HepG2 (cell line): ENCODE measurements around the gene SYNC. TPM values are rescaled to one million over a fixed set of nuclear protein-coding genes. Genes with fewer than 3 reads are reported as not detected.

Source experiments
- AHDC1 ChIP-seq: sonication (generic); formaldehyde crosslinking; IDR thresholded peaks from 2 replicates; pipeline ENCODE4 v1.5.1; 2020; ENCODE audit warnings: mild to moderate bottlenecking, missing genetic modification reagents, borderline replicate concordance
- DZIP1 ChIP-seq: sonication (generic); formaldehyde crosslinking; IDR thresholded peaks from 2 replicates; pipeline ENCODE4 v1.5.0; 2020; ENCODE audit warnings: mild to moderate bottlenecking, missing genetic modification reagents
- FOXK2 ChIP-seq: fragments of 450-650 bp; IDR thresholded peaks from 2 replicates; pipeline ENCODE4 v1.6.1; 2016
- IRF1 ChIP-seq: sonication (generic); formaldehyde crosslinking; IDR thresholded peaks from 2 replicates; pipeline ENCODE4 v1.4.0; 2020; ENCODE audit warnings: low read depth, mild to moderate bottlenecking, missing genetic modification reagents
- RARG ChIP-seq: sonication (generic); formaldehyde crosslinking; IDR thresholded peaks from 2 replicates; pipeline ENCODE4 v1.4.0; 2020; ENCODE audit warnings: low read depth, mild to moderate bottlenecking, missing genetic modification reagents
- ZBTB14 ChIP-seq: sonication (generic); formaldehyde crosslinking; IDR thresholded peaks from 2 replicates; pipeline ENCODE4 v1.4.0; 2020; ENCODE audit warnings: missing genetic modification reagents
- ZBTB2 ChIP-seq: sonication (generic); formaldehyde crosslinking; IDR thresholded peaks from 2 replicates; pipeline ENCODE4 v1.8.0; 2022; ENCODE audit warnings: low read depth, missing genetic modification reagents
- ZMYM2 ChIP-seq: sonication (generic); formaldehyde crosslinking; IDR thresholded peaks from 2 replicates; pipeline ENCODE4 v1.8.0; 2022; ENCODE audit warnings: mild to moderate bottlenecking, missing genetic modification reagents
- ZNF496 ChIP-seq: sonication (generic); formaldehyde crosslinking; IDR thresholded peaks from 2 replicates; pipeline ENCODE4 v1.8.1; 2023; ENCODE audit warnings: mild to moderate bottlenecking, moderate library complexity, missing genetic modification reagents; ENCODE audit not compliant: insufficient replicate concordance
- ZNF687 ChIP-seq: sonication (generic); formaldehyde crosslinking; IDR thresholded peaks from 2 replicates; pipeline ENCODE4 v1.5.1; 2020; ENCODE audit warnings: mild to moderate bottlenecking, missing genetic modification reagents, moderate library complexity
- ZNF879 ChIP-seq: sonication (generic); formaldehyde crosslinking; IDR thresholded peaks from 2 replicates; pipeline ENCODE4 v1.8.1; 2023; ENCODE audit warnings: missing genetic modification reagents
- polyA plus RNA-seq, 8 experiments: library from polyadenylated mRNA; depleted of rRNA in 3 of 8; stranded (reverse) in 7 of 8; unstranded in 1 of 8; fragments of >200 nt; fragmentation: Illumina TruSeq in 4 of 8; extraction: Trizol in 4 of 8; gene quantifications; 2 replicates each; pipeline versions ENCODE4 v1.2.1 to v1.2.3, GENCODE V29; 2011 to 2016; ENCODE audit warnings: low read depth in 4 of 8, missing spikeins in 1 of 8, mixed read lengths in 1 of 8; ENCODE audit not compliant: insufficient read depth in 1 of 8
- total RNA-seq, 5 experiments: library from RNA; depleted of rRNA; stranded (reverse); fragments of >200 nt; fragmentation: Illumina TruSeq; extraction: Trizol; gene quantifications; 2 replicates each; pipeline ENCODE4 v1.2.3, GENCODE V29; 2016; ENCODE audit warnings: low read depth in 1 of 5

The SYNC gene
- total and polyA plus RNA-seq, 2 of the 13 experiments (the other 11 are each of a cell fraction or from before 2014, with no cell fraction given) = 2.4 to 5.4 TPM

GRCh38 chr1:32651461-32652073 lies 51.0 kb downstream of the SYNC start (continued):
- TF ChIP-seq ZBTB2 (CRISPR knock-in tag) (peak; percentile 11; the same call in 1 of the 2 replicates), ZBTB14 (no peak), ZNF879 (no peak), IRF1 (CRISPR knock-in tag) (0 out of 2 replicates have a peak, but pooled peaks have one; percentile 39), FOXK2 (no peak), RARG (CRISPR knock-in tag) (no peak), ZNF687 (CRISPR knock-in tag) (peak; percentile 90), AHDC1 (CRISPR knock-in tag) (0 out of 2 replicates have a peak, but pooled peaks have one; percentile 50), DZIP1 (0 out of 2 replicates have a peak, but pooled peaks have one; percentile 47), ZNF496 (CRISPR knock-in tag) (no peak), ZMYM2 (CRISPR knock-in tag) (0 out of 2 replicates have a peak, but pooled peaks have one; percentile 42)
